HG03196 (cell line): ENCODE measurements around the gene INTS14.
"Not testable (repeated sequence)": the region's sequence is repeated elsewhere in the genome, so short reads cannot be mapped to it uniquely, and the experiment has no call there.

Experiments
- ATAC-seq: cut with Tn5 transposase; IDR thresholded peaks from one replicate; pipeline ENCODE4 v1.9.1; 2021; ENCODE audit not compliant: unreplicated experiment

INTS14 gene

DNA sequence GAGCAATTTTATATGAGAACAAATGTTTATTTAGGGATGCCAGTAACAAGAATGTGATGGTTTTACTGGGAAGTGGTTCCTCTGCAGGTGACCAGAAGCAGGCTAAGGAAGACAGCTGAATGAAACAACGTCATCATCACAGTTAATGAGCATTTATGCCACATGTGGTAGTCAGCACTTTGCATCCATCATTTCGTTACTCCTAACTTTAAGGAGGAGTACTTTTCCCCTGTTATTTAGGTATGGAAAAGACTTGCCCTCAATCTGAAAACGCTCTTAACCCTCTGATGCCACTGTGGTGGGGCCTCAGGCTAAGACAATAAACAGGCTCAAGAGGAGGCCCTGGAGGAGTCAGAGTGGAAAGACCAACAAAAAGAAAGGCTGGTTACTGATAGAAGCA lies 31.2 kb downstream of the INTS14 start:
- ATAC-seq, result no peak

DNA sequence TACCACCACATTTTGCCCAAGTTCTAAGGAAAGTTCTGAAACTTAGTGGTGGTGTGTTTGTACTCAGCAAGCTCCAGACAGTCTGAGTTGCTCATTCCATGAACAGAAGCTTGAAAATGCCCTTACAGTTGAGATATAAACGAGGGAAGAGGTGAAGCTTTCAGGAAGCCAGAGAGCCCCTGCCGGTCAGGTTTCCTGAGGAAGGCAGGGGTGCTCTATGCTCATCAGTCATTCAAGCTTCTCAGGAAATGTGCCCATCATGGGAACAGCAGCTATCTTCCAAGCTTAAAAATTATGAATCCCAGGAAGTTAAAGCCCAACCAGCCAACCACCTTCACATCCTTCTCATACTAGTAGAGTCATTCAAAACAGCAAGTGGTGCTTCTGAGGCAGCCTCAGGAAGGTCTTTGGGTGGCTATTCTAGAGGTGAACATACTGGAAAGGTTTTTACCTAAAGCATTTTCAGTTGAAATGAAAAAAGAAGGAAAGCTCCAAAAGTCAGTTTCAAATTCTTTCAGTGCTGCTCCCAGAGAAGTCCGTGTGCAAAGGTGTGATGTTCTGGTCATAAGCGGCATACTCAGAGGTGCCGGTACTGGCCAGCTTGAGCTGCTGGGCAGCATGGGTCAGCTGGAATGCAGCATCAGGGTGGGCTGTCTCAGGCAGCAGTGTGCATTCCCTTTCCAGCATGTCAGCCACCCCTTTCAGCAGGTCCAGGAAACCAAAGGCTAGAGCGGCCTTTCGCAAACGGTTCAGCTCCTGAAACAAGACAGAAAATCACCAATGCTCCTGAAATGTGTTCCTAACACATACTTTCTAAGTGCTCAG lies 31.8 kb downstream of the INTS14 start:
- no peak for ATAC-seq

DNA sequence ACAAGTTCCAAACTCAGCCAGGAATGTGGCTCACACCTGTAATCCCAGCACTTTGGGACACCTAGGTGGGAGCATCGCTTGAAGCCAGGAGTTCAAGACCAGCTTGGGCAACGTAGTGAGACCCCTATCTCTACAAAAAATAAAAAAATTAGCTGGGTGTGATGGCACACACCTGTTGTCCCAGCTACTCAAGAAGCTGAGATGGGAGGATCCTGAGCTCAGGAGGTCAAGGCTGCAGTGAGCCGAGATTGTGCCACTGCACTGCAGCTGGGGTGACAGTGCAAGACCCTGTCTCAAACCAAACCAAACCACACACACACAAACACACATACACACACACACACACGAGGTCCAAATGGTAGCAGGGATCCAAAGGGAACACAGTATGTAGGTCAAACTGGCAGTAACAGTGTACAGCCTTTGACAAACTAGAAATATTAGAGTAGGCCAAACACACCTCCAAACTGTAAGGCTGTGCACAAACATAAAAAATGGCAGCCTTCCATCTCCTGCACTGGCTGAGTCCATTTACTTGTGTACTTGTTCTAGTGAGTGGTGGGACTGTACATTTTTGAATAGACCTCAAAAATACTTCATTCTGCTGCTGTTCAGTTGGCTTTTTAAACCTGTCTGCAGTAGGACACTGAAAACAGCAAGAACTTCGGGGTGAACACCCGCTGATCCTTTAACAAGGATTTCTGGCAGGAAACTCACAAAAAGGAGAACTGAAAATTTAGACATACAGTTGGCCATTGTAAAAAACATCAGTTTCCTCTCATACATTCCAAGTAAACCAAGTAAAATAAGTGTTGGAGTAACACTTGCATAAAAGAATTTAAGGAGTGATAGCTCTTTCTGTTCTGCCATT lies 33.6 kb downstream of the INTS14 start:
- no peak for ATAC-seq

DNA sequence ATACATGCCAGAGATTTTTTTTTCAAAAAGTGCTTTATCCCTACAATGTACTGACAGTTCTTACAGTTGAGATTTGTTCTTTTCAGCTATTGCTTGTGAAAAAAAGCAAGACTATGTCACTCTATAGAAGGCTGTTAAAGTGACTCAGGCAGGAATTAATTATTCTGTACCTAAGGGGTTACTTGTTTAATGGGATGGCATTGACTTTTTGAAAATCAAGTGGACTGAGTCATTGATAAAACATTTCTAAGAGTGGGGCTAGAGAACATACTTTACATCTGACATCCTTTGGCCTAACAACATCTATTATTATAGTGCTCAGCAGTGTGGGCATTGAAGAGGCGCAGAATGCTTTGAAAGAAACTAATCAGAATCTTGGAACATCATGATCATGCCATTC lies 34.3 kb downstream of the INTS14 start:
- ATAC-seq, result no peak

DNA sequence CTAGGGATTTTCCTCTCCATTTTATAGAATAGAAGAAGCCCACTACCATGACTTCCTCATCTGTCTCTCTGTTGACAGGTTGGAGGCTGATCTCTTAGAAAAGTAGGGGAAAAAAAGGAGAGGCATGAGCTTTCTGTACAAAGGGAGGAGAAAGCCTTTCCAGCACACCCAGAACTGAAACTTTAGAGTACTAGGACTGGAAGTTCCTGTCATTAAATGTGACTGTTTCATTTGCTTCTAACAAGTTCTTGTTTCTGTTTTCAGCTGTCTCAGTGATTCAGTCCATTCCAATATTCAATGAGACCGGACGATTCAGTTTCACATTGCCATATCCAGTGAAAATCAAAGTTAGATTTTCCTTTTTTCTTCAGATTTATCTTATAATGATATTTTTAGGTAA lies 39.0 kb downstream of the INTS14 start:
- no peak for ATAC-seq

DNA sequence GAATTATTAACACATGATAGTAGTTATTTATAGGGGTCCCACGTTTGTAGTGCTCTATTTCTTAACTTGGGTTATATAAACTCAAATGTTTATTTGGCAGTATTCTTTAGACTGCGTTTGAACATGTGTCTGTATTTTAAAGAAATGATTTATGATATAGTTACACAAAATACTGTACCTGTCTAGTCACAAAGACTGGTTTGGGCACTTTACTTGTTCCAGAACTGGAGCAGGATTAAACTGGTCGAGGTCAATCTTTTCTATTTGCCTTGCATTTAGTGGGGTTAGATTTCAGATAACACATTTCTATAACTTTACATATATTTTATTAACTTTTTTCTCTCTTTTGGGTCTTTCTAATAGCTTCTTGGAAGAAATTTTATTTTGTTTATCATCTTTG lies 41.2 kb downstream of the INTS14 start:
- no peak for ATAC-seq

DNA sequence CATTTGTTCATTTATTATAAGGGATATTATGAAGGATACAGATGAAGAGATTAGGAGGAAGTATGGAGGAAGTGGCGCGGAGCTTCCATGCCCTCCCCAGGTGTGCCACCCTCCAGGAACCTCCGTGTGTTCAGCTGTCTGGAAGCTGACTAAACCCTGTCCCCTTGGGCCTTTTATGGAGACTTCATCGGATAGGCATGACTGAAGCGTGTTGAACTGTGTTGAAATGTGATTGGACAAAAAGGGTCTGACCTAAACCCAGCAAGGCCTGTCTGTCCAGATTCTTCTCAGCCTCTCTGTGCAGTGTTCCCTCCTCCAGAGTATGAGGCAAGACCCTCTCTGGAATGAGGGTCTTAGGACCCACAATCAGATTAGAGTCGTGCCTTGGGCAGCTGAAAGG lies 49.0 kb downstream of the INTS14 start:
- ATAC-seq, result no peak

DNA sequence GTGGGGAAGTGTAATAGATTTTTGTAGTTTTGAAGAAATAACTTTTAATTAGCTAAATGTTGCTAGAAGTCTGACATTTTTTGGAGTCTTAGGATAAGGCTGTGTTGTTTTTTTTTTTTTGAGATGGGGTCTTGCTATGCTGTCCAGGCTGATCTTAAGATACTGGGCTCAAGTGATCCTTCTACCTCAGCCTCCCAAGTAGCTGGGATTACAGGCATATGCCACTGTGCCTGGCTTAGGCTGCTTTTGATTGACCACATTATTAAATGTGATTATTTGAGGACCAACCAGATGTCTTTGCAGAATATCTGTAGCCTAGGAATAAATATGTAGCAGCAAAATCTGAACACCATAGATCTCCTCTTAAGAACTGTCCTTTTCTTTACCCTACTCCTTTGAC lies 51.0 kb downstream of the INTS14 start:
- no peak for ATAC-seq

DNA sequence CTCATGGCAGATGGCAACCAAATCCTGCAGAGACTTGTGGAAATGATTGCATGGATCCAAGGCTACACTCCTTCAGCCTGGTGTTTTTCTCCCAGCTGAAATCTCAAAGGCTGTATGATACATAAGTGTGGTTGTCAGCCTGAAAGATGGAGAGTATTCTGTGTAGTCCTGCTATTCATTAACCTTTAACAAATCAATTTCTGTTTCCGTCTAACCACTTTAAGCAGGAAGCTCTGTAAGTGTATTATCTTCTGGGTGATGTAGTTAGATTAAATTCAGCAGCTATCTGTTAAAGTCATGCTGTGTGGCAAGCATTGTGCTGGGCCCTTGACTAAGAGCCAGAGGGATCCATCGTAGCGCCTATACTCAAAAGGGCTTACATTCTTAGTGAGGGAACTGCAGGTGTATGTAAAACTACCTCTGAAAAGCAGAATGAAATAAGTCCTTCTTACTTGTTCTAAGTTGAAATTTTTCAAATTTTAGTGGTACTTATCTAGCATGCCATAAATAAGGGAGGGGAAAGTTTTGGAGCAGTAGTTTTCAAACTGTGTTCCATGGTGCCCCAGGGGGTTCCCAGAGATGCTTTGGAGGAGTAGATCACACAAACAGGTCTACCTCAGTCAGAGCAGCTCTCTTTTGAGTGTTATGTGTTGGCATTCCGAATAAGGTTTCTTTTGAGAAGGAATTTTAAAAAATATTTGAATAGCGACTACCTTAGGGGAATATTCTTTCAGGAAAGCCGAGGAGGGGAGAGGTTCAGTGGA lies 51.8 kb downstream of the INTS14 start:
- no peak for ATAC-seq

DNA sequence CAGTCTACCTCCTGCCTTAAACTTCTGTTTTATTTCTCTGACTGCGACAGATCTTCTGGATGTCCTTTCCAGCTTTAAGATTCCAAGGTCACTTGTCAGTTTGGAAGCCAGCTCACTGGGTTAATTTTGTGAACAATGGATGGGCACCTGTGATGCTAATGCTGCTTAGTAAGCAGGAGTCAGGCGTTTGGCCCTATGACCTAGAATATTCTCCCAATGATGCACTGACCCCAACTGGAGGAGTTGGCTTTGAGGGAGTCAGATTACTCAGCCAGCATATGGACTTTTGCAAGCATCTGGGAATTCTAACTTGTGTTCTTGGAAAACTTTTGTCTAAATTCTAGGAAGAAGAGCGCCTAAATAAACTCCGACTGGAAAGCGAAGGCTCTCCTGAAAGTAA lies 52.6 kb downstream of the INTS14 start:
- ATAC-seq, result no peak

DNA sequence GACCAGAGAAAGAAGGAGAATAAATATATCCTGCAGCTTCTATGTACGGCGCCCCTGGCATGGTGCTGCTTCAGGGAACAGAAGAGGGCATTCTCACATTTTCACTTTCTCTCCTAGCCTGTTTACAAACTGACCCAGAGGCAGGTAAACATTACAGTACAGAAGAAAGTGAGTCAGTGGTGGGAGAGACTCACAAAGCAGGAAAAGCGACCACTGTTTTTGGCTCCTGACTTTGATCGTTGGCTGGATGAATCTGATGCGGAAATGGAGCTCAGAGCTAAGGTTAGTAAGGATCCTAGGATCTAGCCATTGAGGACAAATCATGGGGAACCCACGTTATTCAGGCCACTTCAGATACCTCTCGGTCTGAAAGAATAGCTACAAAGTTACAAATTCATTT lies 54.3 kb downstream of the INTS14 start:
- ATAC-seq, result no peak

DNA sequence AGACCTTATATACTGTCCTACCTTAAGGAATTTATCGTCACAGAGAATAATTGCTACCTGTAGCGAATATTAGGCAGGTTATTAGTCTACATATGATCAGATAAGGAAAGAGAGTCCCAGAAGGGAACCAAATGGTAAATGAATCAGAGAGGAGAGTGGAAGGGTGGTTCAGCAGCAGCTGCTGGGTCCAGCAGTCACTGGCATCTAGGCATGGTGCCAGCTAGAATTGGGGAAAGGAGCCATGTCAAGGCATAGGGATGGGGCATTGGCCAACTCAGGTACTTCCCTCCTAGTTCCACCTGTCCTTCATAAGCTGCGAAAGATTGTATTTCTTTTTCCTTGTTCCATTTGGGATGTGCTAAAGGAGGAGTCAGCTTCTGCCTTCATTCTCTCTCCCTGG lies 57.2 kb downstream of the INTS14 start:
- no peak for ATAC-seq

DNA sequence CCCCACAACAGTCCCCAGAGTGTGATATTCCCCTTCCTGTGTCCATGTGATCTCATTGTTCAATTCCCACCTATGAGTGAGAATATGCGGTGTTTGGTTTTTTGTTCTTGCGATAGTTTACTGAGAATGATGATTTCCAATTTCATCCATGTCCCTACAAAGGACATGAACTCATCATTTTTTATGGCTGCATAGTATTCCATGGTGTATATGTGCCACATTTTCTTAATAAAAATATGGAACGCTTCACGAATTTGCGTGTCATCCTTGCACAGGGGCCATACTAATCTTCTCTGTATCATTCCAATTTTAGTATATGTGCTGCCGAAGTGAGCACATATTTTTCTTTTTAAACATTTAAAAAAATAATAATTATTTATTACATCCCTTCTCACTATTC lies 58.1 kb downstream of the INTS14 start:
- ATAC-seq, result not testable (repeated sequence)

DNA sequence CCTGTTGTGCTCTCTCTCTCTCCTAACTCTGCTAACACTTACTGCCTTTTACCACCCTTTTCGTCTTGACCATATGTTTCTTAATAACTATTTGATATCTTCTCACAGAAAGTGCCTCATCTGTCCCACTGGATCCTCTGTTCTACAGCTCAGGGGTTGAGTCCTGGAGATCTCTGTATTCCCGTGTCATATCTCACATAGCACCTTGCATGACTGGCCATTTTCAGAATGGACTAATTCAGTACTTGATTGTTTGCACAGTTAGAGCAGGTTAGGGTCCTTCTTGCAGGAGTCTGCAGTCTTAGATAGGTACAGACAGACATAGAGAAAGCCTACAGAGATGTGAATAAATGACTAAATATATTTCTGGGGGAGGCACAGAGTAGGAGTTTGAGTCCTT lies 59.7 kb downstream of the INTS14 start:
- ATAC-seq, result no peak

DNA sequence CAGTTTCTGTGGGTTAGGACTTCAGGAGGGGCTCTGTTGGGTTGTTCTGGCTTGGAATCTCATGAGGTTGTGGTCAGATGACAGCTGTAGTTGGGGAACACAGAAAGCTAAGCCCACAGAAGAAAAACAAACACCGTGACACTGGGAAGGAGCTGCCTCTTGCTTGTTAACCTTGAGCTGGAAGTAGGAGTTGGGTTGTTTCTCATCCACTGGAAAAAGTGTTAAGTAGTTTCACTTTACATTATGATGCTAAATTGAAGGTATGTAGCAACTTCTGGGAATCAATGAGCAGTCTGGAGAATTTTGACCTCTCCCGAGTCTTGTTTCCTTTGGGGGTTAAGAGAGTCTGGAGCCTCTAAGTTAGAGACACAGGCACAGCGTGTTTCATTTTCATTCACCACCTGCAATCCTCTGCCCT lies 60.2 kb downstream of the INTS14 start:
- no peak for ATAC-seq

DNA sequence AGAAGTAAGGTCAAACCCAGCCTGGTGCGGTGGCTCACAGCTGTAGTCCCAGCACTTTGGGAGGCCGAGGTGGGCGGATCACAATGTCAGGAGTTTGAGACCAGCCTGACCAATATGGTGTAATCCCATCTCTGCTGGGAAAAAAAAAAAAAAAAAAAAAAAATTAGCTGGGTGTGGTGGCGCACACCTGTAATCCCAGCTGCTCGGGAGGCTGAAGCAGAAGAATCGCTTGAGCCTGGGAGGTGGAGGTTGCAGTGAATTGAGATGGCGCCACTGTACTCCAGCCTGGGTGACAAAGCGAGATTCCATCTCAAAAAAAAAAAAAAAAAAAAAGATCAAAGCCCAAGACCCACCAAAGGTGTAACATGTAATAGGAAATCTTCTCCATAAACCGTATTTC lies 61.6 kb downstream of the INTS14 start:
- ATAC-seq, result not testable (repeated sequence)

DNA sequence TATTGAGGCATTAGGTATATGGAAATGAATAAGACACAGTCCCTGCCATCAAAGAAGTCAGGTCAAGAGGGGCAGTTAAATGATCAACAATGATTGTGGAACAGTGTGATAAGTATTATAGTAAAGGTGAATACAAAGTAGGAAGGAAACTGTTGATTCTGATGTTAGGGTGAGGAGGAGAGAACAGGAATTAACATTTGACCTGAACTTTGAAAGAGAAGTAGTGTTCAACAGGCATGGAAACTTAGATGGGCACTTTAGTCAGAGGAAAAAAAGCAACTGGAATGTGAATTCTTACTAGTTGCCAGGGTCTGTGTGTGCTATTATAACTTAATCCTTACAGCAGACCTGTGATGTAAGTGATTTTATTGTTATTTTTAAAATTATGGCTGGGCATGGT lies 63.1 kb downstream of the INTS14 start:
- no peak for ATAC-seq

DNA sequence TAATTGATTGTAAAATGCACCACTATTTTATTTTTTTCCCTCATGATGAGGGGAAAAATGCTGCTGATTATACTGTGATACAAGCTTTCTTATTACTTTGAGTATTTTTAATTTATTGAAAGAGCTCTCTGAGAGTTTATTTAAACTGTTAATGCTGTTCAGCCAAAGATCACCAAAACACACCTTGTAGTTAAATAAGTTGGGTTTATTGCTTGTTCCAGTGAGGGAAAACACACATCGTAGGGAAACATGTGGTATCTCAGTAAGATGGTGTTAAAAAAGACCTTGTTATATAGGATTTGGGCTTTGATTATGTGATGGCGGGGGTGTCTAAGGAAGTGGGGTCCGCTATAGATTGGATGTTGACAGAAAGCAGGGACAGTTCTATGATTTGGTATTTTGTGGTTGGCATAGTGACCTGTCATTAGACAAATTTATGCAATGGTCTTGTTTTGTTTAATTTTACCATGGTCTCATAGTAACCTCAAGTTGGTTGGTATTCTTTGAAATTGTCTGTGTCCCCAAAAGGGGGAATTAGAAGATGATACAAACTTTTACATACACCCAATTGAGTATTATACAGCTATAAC lies 69.6 kb downstream of the INTS14 start:
- ATAC-seq, result no peak

DNA sequence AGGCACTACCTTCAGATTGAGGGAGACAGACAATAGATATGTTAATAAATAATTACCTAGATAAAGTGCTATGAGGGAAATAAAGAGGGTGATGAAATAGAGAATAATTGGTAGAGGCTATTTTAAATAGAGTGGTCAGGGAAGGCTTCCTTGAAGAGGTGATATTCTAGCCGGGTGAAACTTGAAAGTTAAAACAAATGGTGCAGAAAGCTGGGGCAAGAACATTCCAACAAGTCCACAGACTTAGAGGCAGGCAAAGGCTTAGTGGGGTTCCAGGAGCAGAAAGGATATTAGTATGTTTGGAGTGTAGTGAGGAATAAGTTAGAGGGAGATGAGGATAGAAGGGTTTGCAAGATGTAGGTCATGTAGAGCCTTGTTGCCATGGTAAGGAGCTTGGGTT lies 70.6 kb downstream of the INTS14 start:
- no peak for ATAC-seq

DNA sequence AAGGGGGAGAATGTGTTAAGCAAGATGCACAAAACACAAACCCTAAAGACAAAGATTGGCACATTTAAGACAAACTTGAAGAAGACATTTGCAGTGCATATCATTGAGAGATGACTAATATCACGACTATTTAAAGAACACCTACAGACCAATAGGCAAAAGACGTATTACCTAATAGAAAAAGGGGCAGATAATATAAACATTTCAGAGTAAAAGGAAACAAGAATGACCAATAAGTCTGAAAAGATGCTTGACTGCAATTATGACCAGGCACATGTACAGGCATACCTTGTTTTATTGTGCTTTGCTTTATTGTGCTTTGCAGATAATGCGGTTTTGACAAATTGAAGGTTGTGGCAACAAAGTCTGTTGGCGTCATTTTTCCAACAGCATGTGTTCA lies 75.7 kb downstream of the INTS14 start:
- ATAC-seq, result no peak

DNA sequence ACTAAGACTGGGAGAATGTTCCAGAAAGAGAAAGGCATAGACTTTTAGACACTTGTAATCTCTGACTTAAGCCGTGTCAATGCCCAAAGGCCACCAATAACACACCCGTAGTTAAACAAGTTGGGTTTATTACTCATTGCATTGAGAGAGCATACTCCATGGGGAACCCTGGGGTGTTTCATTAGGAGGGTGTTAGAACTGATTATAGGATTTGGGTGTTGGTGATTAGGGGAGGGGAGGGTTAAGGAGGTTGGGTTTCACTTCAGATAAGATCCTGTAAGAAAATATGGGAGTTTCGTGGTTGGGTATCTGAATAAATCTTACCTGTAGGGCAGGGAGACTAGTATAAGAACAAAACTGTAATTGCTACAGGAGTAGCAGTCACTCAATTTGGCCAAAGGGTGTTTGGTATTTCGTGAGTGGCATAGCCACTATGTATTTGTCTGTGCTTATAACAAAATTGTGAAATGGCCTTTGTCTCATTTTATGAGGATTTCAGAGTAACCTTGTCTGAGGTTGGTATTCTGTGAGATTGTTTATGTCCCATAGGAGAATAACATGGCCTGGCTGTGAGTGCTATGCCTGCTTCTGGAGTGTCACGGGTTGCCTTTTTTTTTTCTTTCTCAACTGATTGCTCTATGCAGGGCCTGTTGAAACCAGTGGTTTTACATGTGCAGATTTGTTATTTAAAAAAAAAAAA lies 77.7 kb downstream of the INTS14 start:
- ATAC-seq, result no peak
